Upper lobe of left lung (tissue), 4 donors: ENCODE measurements around the gene MYO9A.

Source experiments
- EP300 ChIP-seq, 4 donors: sonication (generic); formaldehyde crosslinking; IDR thresholded peaks; one replicate each; pipeline ENCODE4 v1.5.1; 2017; ENCODE audit warnings: antibody characterized with exemption in 4 of 4, control low read depth in 2 of 4
- POLR2A ChIP-seq, 4 donors: fragments of 450-650 bp; IDR thresholded peaks; one replicate each; pipeline ENCODE4 v1.5.1; 2016 to 2017; ENCODE audit warnings: antibody characterized with exemption in 4 of 4, mild to moderate bottlenecking in 2 of 4
- TF ChIP-seq, protein P1 (sequence below), 6 experiments: fragments of 450-650 bp in 4 of 6; fragments of 200-600 bp in 2 of 6; sonication (generic) in 2 of 6; IDR thresholded peaks; one replicate each; pipeline ENCODE4 v1.5.1; 2016 to 2019; ENCODE audit warnings: antibody characterized with exemption in 6 of 6

GRCh38 chr15:71880276-71880675 lies 237.7 kb downstream of the MYO9A start:
- TF ChIP-seq, protein P1, sequence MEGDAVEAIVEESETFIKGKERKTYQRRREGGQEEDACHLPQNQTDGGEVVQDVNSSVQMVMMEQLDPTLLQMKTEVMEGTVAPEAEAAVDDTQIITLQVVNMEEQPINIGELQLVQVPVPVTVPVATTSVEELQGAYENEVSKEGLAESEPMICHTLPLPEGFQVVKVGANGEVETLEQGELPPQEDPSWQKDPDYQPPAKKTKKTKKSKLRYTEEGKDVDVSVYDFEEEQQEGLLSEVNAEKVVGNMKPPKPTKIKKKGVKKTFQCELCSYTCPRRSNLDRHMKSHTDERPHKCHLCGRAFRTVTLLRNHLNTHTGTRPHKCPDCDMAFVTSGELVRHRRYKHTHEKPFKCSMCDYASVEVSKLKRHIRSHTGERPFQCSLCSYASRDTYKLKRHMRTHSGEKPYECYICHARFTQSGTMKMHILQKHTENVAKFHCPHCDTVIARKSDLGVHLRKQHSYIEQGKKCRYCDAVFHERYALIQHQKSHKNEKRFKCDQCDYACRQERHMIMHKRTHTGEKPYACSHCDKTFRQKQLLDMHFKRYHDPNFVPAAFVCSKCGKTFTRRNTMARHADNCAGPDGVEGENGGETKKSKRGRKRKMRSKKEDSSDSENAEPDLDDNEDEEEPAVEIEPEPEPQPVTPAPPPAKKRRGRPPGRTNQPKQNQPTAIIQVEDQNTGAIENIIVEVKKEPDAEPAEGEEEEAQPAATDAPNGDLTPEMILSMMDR (IDR thresholded peaks at IDR 0.05), result no peak
- TF ChIP-seq EP300 (IDR thresholded peaks at IDR 0.05) (no peak), POLR2A (IDR thresholded peaks at IDR 0.05) (no peak)
